Upper lobe of left lung (tissue), 4 donors: ENCODE data around the gene SORL1.

Experiments used
- CTCF ChIP-seq, 6 experiments: fragments of 450-650 bp in 4 of 6; fragments of 200-600 bp in 2 of 6; sonication (generic) in 2 of 6; IDR thresholded peaks; one replicate each; pipeline ENCODE4 v1.5.1; 2016 to 2019; ENCODE audit warnings: antibody characterized with exemption in 6 of 6
- POLR2A ChIP-seq, 4 donors: fragments of 450-650 bp; IDR thresholded peaks; one replicate each; pipeline ENCODE4 v1.5.1; 2016 to 2017; ENCODE audit warnings: antibody characterized with exemption in 4 of 4, mild to moderate bottlenecking in 2 of 4

GRCh38 chr11:121654259-121654842 lies 202.2 kb downstream of the SORL1 start:
- no peak for TF ChIP-seq POLR2A (IDR thresholded peaks at IDR 0.05)
- no peak for TF ChIP-seq CTCF (IDR thresholded peaks at IDR 0.05)
